HCT116 (cell line): Measurements from ENCODE around the gene SOCS7. TPM values are rescaled to one million over a fixed set of nuclear protein-coding genes. Genes with fewer than 3 reads are reported as not detected.

ENCODE experiments used
- ATAC-seq: fragments of 200-7000 bp; cut with Tn5 transposase; 2 replicates; pipeline ENCODE4 v1.9.1; 2020; ENCODE audit warnings: mild to moderate bottlenecking, moderate library complexity
- BruUV-seq: library from RNA; stranded (reverse); fragments of 400-500 nt; replicated peaks from 2 replicates; lab custom pipeline; 2021; lab: Mats Ljungman, UMichigan
- CTCF ChIA-PET: fragments of 300-600 bp; sonication (Branson Sonifier 250); formaldehyde crosslinking; loops from one replicate; lab custom pipeline; 2021; ENCODE audit warnings: antibody characterized with exemption; lab: Charles Lee
- POLR2A ChIA-PET: fragments of 300-600, 350-600 bp; sonication (Branson Sonifier 250); formaldehyde crosslinking; loops from one replicate; lab custom pipeline; 2021; ENCODE audit warnings: antibody characterized with exemption; lab: Charles Lee
- RAD21 ChIA-PET, 2 experiments: fragments of 300-600 bp; sonication (Branson Sonifier 250); formaldehyde crosslinking; loops; one replicate each; lab custom pipeline; 2023; ENCODE audit warnings: low total read pairs in 2 of 2; ENCODE audit not compliant: uncharacterized antibody in 2 of 2, unreplicated experiment in 2 of 2, low non-redundant PET in 1 of 2; lab: Charles Lee
- DNase-seq: peaks from one replicate; pipeline ENCODE4 v3.0.0-alpha.2; 2010; ENCODE audit warnings: low read depth, low spot score
- H2AFZ ChIP-seq: fragments of 200-600 bp; shearing (Covaris generic), sonication (generic); 2 replicates; pipeline ENCODE4 v1.6.1; 2017; ENCODE audit warnings: low read depth, mixed run types, mixed read lengths, antibody characterized with exemption, low read length; ENCODE audit not compliant: poor library complexity, severe bottlenecking
- H3K27ac ChIP-seq: 2 replicates; pipeline ENCODE4 v1.5.1; 2012; ENCODE audit warnings: low read depth, low read length
- H3K27me3 ChIP-seq: fragments of 200-600 bp; sonication (generic); 2 replicates; pipeline ENCODE4 v1.6.1; 2016; ENCODE audit warnings: mixed run types, low read length, mixed read lengths; ENCODE audit not compliant: insufficient read depth
- H3K36me3 ChIP-seq, 2 experiments: fragments of 200-500 bp in 1 of 2; fragments of 200-600 bp in 1 of 2; sonication (Bioruptor generic) in 1 of 2; sonication (generic) in 1 of 2; 2 replicates each; pipeline versions ENCODE4 v1.5.1 to v1.6.1; 2014 to 2016; ENCODE audit warnings: low read length in 2 of 2, inconsistent platforms in 1 of 2, mixed read lengths in 1 of 2, mixed run types in 1 of 2; ENCODE audit not compliant: insufficient read depth in 2 of 2, control insufficient read depth in 1 of 2
- H3K4me1 ChIP-seq, 2 experiments: fragments of 200-600 bp in 1 of 2; sonication (generic) in 1 of 2; 2 replicates each; pipeline versions ENCODE4 v1.5.1 to v1.6.1; 2012 to 2017; ENCODE audit warnings: low read length in 2 of 2, inconsistent platforms in 1 of 2, mild to moderate bottlenecking in 1 of 2, mixed read lengths in 1 of 2, mixed run types in 1 of 2, moderate library complexity in 1 of 2; ENCODE audit not compliant: insufficient read depth in 2 of 2, control insufficient read depth in 1 of 2
- H3K4me2 ChIP-seq: fragments of 200-600 bp; sonication (generic); 2 replicates; pipeline ENCODE4 v1.6.1; 2017; ENCODE audit warnings: mixed run types, low read length, mixed read lengths
- H3K4me3 ChIP-seq, 2 experiments: fragments of 200-600 bp in 1 of 2; sonication (generic) in 1 of 2; replicated peaks in 1 of 2; 2 replicates each; pipeline ENCODE4 v1.5.1; 2011 to 2016; ENCODE audit warnings: low read length in 2 of 2, control low read depth in 1 of 2, low read depth in 1 of 2, mild to moderate bottlenecking in 1 of 2, mixed read lengths in 1 of 2, mixed run types in 1 of 2
- H3K79me2 ChIP-seq: fragments of 200-600 bp; sonication (generic); 2 replicates; pipeline ENCODE4 v1.6.1; 2017; ENCODE audit warnings: mild to moderate bottlenecking, mixed run types, low read length, moderate library complexity, mixed read lengths; ENCODE audit not compliant: insufficient read depth
- H3K9ac ChIP-seq: fragments of 200-600 bp; sonication (generic); 2 replicates; pipeline ENCODE4 v1.6.1; 2016; ENCODE audit warnings: low read length, mixed read lengths
- H3K9me2 ChIP-seq: fragments of 200-600 bp; sonication (generic), shearing (Covaris generic); 2 replicates; pipeline ENCODE4 v1.6.1; 2017; ENCODE audit warnings: mixed run types, mild to moderate bottlenecking, moderate library complexity; ENCODE audit not compliant: insufficient read depth
- H3K9me3 ChIP-seq, 2 experiments: fragments of 200-500 bp in 1 of 2; fragments of 200-600 bp in 1 of 2; sonication (Bioruptor generic) in 1 of 2; sonication (generic) in 1 of 2; 2 replicates each; pipeline ENCODE4 v1.6.1; 2014 to 2017; ENCODE audit warnings: low read length in 2 of 2, mixed read lengths in 2 of 2, inconsistent platforms in 1 of 2, low read depth in 1 of 2, mild to moderate bottlenecking in 1 of 2, mixed run types in 1 of 2, moderate library complexity in 1 of 2; ENCODE audit not compliant: control insufficient read depth in 1 of 2, insufficient read depth in 1 of 2
- H4K20me1 ChIP-seq: fragments of 200-600 bp; sonication (generic), shearing (Covaris generic); 2 replicates; pipeline ENCODE4 v1.6.1; 2017; ENCODE audit warnings: mixed run types, mild to moderate bottlenecking, moderate library complexity; ENCODE audit not compliant: insufficient read depth
- CEBPB ChIP-seq: IDR thresholded peaks from 2 replicates; pipeline ENCODE4 v1.6.1; 2012; ENCODE audit warnings: low read depth
- EGR1 ChIP-seq: IDR thresholded peaks from 2 replicates; pipeline ENCODE4 v1.6.1; 2012; ENCODE audit warnings: low read depth
- ELF1 ChIP-seq: IDR thresholded peaks from 2 replicates; pipeline ENCODE4 v1.6.1; 2012; ENCODE audit warnings: low read depth, borderline replicate concordance
- EZH2 ChIP-seq: fragments of 200-600 bp; sonication (generic); IDR thresholded peaks from 2 replicates; pipeline ENCODE4 v1.6.1; 2017; ENCODE audit warnings: antibody characterized with exemption, mixed run types
- FOSL1 ChIP-seq: IDR thresholded peaks from 2 replicates; pipeline ENCODE4 v1.6.1; 2012; ENCODE audit warnings: low read depth
- MAX ChIP-seq: IDR thresholded peaks from 2 replicates; pipeline ENCODE4 v1.6.1; 2012
- POLR2A ChIP-seq: IDR thresholded peaks from 2 replicates; pipeline ENCODE4 v1.7.0; 2011; ENCODE audit warnings: borderline replicate concordance; ENCODE audit not compliant: insufficient read depth, insufficient read length; ENCODE audit errors: extremely low read depth
- POLR2AphosphoS5 ChIP-seq: IDR thresholded peaks from 2 replicates; pipeline ENCODE4 v1.6.1; 2011; ENCODE audit warnings: mild to moderate bottlenecking, low read depth, low read length, moderate library complexity
- RAD21 ChIP-seq: IDR thresholded peaks from 2 replicates; pipeline ENCODE4 v1.6.1; 2012; ENCODE audit warnings: low read depth, mild to moderate bottlenecking
- SIN3A ChIP-seq: IDR thresholded peaks from 2 replicates; pipeline ENCODE4 v1.6.1; 2012; ENCODE audit warnings: low read depth
- SP1 ChIP-seq: IDR thresholded peaks from 2 replicates; pipeline ENCODE4 v1.6.1; 2012; ENCODE audit warnings: low read depth
- SRF ChIP-seq: IDR thresholded peaks from 2 replicates; pipeline ENCODE4 v1.6.1; 2012; ENCODE audit warnings: low read depth
- TCF7L2 ChIP-seq: IDR thresholded peaks from 2 replicates; pipeline ENCODE4 v1.7.0; 2011; ENCODE audit warnings: borderline replicate concordance, inconsistent platforms; ENCODE audit not compliant: insufficient read depth, insufficient read length; ENCODE audit errors: extremely low read depth
- YY1 ChIP-seq: IDR thresholded peaks from 2 replicates; pipeline ENCODE4 v1.6.1; 2011; ENCODE audit warnings: low read length, low read depth, moderate library complexity, mild to moderate bottlenecking; ENCODE audit not compliant: insufficient replicate concordance; ENCODE audit errors: extremely low read depth
- ZBTB33 ChIP-seq: IDR thresholded peaks from 2 replicates; pipeline ENCODE4 v1.6.1; 2011; ENCODE audit warnings: mild to moderate bottlenecking, low read length, moderate library complexity; ENCODE audit not compliant: insufficient replicate concordance; ENCODE audit errors: extremely low read depth
- ZFX ChIP-seq: fragments of 450-650 bp; IDR thresholded peaks from 2 replicates; pipeline ENCODE4 v1.6.1; 2017
- ZNF274 ChIP-seq: fragments of 200-500 bp; sonication (Bioruptor generic); IDR thresholded peaks from 2 replicates; pipeline ENCODE4 v1.6.1; 2014; ENCODE audit warnings: mild to moderate bottlenecking, low read depth, low read length, inconsistent platforms
- intact Hi-C: fragments of 100-400 bp; cut with micrococcal nuclease; formaldehyde crosslinking; loops from 2 replicates; pipeline ENCODE4 v1.10.0; 2022
- total RNA-seq: library from RNA; stranded (reverse); gene quantifications from one replicate; pipeline ENCODE4 v1.2.1, GENCODE V29; 2021; ENCODE audit not compliant: unreplicated experiment
- TF ChIP-seq, protein P1 (sequence below), 3 experiments: fragments of 200-600 bp in 1 of 3; sonication (generic) in 1 of 3; IDR thresholded peaks in 2 of 3; conservative IDR thresholded peaks in 1 of 3; 2 replicates each; pipeline ENCODE4 v1.5.1; 2012 to 2017; ENCODE audit warnings: low read depth in 2 of 3, low read length in 2 of 3, antibody characterized with exemption in 1 of 3, borderline replicate concordance in 1 of 3, control low read depth in 1 of 3, mild to moderate bottlenecking in 1 of 3, mixed read lengths in 1 of 3, mixed run types in 1 of 3, moderate library complexity in 1 of 3; ENCODE audit not compliant: insufficient read depth in 1 of 3
- TF ChIP-seq, protein P2 (sequence below): IDR thresholded peaks from 2 replicates; pipeline ENCODE4 v1.6.1; 2012; ENCODE audit warnings: low read depth
- TF ChIP-seq, protein P3 (sequence below): IDR thresholded peaks from 2 replicates; pipeline ENCODE4 v1.6.1; 2012

SOCS7 gene
- total RNA-seq, 1 experiment from 2014 or later: 49.9 TPM

DNA sequence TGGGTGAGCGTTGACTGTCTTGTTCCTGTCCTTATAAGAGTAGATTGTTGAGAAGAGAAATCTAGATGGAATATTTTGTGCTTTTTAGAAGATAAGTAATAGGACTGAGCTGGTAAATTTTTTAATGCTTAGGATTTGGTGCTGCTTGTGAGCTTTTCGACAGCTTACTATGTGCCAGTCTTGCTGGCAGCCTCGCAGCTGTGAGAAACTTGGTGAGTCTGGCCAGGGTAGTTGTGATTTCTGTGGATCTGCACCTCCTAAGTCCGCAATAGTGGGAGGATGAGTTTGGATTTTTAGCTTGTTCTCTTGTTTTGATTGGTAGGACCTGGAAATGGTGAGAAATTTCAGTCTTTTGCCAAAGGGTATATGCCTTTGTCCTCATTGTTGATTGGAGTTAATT lies 3.6 kb downstream of the SOCS7 start:
- POLR2A ChIA-PET: interaction anchor here (0.6 kb wide), 1 partner anchor 71 kb away, joined by 3 read pairs; no protein-coding TSS in a partner anchor
- peaks cover 4 to 27% of the 10 kb centered on the region in 2 experiments; a peak in 3 of 4 replicates for H3K4me1 ChIP-seq
- no peak overlapping the region for H3K9ac ChIP-seq
- no peaks in the 10 kb centered on the region for H3K9me3 ChIP-seq
- no peak overlapping the region for H3K4me2 ChIP-seq
- H3K79me2 ChIP-seq: peaks cover 64% of the 10 kb centered on the region
- RAD21 ChIA-PET: no interaction called here
- intact Hi-C loops: loop anchor here (10.0 kb wide), 1 partner anchor 130 kb away; no protein-coding TSS in a partner anchor
- H2AFZ ChIP-seq: no peak overlapping the region
- DNase-seq (no peak), ATAC-seq (no peak)
- BruUV-seq: no TSS peak
- no peak overlapping the region for H3K27ac ChIP-seq
- H3K9me2 ChIP-seq: no peaks in the 10 kb centered on the region
- CTCF ChIA-PET: interaction anchor here (1.1 kb wide), 1 partner anchor 229 kb away, joined by 3 read pairs; no protein-coding TSS in a partner anchor
- 0 out of 2 replicates have a peak, but pooled peaks cover 3% of the 10 kb centered on the region for H4K20me1 ChIP-seq
- no peak overlapping the region for H3K4me3 ChIP-seq
- TF ChIP-seq, protein P1, sequence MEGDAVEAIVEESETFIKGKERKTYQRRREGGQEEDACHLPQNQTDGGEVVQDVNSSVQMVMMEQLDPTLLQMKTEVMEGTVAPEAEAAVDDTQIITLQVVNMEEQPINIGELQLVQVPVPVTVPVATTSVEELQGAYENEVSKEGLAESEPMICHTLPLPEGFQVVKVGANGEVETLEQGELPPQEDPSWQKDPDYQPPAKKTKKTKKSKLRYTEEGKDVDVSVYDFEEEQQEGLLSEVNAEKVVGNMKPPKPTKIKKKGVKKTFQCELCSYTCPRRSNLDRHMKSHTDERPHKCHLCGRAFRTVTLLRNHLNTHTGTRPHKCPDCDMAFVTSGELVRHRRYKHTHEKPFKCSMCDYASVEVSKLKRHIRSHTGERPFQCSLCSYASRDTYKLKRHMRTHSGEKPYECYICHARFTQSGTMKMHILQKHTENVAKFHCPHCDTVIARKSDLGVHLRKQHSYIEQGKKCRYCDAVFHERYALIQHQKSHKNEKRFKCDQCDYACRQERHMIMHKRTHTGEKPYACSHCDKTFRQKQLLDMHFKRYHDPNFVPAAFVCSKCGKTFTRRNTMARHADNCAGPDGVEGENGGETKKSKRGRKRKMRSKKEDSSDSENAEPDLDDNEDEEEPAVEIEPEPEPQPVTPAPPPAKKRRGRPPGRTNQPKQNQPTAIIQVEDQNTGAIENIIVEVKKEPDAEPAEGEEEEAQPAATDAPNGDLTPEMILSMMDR (IDR thresholded peaks at IDR 0.05 in 2 of 3, conservative IDR thresholded peaks at IDR 0.05 in 1 of 3; ENCODE audit: borderline replicate concordance in 1 of 3, insufficient read depth in 1 of 3, low read depth in 2 of 3, low read length in 2 of 3): no peak
- TF ChIP-seq ZFX (no peak), SP1 (no peak), RAD21 (no peak), SIN3A (no peak), ELF1 (no peak), CEBPB (no peak), POLR2AphosphoS5 (no peak), ZBTB33 (no peak), SRF (no peak), EZH2 (no peak), YY1 (no peak), ZNF274 (no peak), FOSL1 (no peak), EGR1 (no peak), MAX (no peak), POLR2A (no peak), TCF7L2 (no peak)
- TF ChIP-seq, protein P2, sequence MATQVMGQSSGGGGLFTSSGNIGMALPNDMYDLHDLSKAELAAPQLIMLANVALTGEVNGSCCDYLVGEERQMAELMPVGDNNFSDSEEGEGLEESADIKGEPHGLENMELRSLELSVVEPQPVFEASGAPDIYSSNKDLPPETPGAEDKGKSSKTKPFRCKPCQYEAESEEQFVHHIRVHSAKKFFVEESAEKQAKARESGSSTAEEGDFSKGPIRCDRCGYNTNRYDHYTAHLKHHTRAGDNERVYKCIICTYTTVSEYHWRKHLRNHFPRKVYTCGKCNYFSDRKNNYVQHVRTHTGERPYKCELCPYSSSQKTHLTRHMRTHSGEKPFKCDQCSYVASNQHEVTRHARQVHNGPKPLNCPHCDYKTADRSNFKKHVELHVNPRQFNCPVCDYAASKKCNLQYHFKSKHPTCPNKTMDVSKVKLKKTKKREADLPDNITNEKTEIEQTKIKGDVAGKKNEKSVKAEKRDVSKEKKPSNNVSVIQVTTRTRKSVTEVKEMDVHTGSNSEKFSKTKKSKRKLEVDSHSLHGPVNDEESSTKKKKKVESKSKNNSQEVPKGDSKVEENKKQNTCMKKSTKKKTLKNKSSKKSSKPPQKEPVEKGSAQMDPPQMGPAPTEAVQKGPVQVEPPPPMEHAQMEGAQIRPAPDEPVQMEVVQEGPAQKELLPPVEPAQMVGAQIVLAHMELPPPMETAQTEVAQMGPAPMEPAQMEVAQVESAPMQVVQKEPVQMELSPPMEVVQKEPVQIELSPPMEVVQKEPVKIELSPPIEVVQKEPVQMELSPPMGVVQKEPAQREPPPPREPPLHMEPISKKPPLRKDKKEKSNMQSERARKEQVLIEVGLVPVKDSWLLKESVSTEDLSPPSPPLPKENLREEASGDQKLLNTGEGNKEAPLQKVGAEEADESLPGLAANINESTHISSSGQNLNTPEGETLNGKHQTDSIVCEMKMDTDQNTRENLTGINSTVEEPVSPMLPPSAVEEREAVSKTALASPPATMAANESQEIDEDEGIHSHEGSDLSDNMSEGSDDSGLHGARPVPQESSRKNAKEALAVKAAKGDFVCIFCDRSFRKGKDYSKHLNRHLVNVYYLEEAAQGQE: no peak
- TF ChIP-seq, protein P3, sequence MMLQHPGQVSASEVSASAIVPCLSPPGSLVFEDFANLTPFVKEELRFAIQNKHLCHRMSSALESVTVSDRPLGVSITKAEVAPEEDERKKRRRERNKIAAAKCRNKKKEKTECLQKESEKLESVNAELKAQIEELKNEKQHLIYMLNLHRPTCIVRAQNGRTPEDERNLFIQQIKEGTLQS: no peak
- H3K27me3 ChIP-seq: no peaks in the 10 kb centered on the region
- no peaks in the 10 kb centered on the region for H3K36me3 ChIP-seq
